ENCODE data around the gene VCL.

Gene VCL

GRCh38 chr10:74067373-74068352 lies 69.7 kb downstream of the VCL start:
- H3K4me3 ChIP-seq (ENCODE audit: low read depth, low read length) = no peak overlapping the region

GRCh38 chr10:74071157-74071556 lies 73.2 kb downstream of the VCL start:
- no peak overlapping the region for H3K4me3 ChIP-seq (ENCODE audit: low read depth, low read length)

- no peak overlapping the region for H3K4me3 ChIP-seq (ENCODE audit: low read depth, low read length)
These were observed 74.6 kb downstream of the VCL start for GRCh38 chr10:74072503-74072902.

- H3K4me3 ChIP-seq (ENCODE audit: low read depth, low read length) = no peak overlapping the region
These were observed 78.0 kb downstream of the VCL start for GRCh38 chr10:74075906-74076305.

- no peak overlapping the region for H3K4me3 ChIP-seq (ENCODE audit: low read depth, low read length)
These were observed 79.0 kb downstream of the VCL start for GRCh38 chr10:74076961-74077360.

GRCh38 chr10:74077416-74077815 lies 79.5 kb downstream of the VCL start:
- no peak overlapping the region for H3K4me3 ChIP-seq (ENCODE audit: low read depth, low read length)

GRCh38 chr10:74078037-74078436 lies 80.1 kb downstream of the VCL start:
- no peak overlapping the region for H3K4me3 ChIP-seq (ENCODE audit: low read depth, low read length)

- H3K4me3 ChIP-seq (ENCODE audit: low read depth, low read length) = no peak overlapping the region
These were observed 81.4 kb downstream of the VCL start for GRCh38 chr10:74079028-74079935.

GRCh38 chr10:74079936-74080590 lies 82.1 kb downstream of the VCL start:
- no peak overlapping the region for H3K4me3 ChIP-seq (ENCODE audit: low read depth, low read length)

GRCh38 chr10:74081192-74081803 lies 83.4 kb downstream of the VCL start:
- no peak overlapping the region for H3K4me3 ChIP-seq (ENCODE audit: low read depth, low read length)

GRCh38 chr10:74081941-74082718 lies 84.2 kb downstream of the VCL start:
- no peak overlapping the region for H3K4me3 ChIP-seq (ENCODE audit: low read depth, low read length)

- H3K4me3 ChIP-seq (ENCODE audit: low read depth, low read length) = no peak overlapping the region
These were observed 85.4 kb downstream of the VCL start for GRCh38 chr10:74083304-74083703.

- no peak overlapping the region for H3K4me3 ChIP-seq (ENCODE audit: low read depth, low read length)
These were observed 87.0 kb downstream of the VCL start for GRCh38 chr10:74084955-74085354.

GRCh38 chr10:74086317-74086716 lies 88.4 kb downstream of the VCL start:
- no peak overlapping the region for H3K4me3 ChIP-seq (ENCODE audit: low read depth, low read length)

GRCh38 chr10:74088722-74089121 lies 90.8 kb downstream of the VCL start:
- H3K4me3 ChIP-seq (ENCODE audit: low read depth, low read length) = no peak overlapping the region

- no peak overlapping the region for H3K4me3 ChIP-seq (ENCODE audit: low read depth, low read length)
These were observed 94.5 kb downstream of the VCL start for GRCh38 chr10:74092372-74092771.

GRCh38 chr10:74093530-74094164 lies 95.7 kb downstream of the VCL start:
- H3K4me3 ChIP-seq (ENCODE audit: low read depth, low read length) = no peak overlapping the region

GRCh38 chr10:74094231-74094630 lies 96.3 kb downstream of the VCL start:
- no peak overlapping the region for H3K4me3 ChIP-seq (ENCODE audit: low read depth, low read length)

- H3K4me3 ChIP-seq (ENCODE audit: low read depth, low read length) = no peak overlapping the region
These were observed 98.9 kb downstream of the VCL start for GRCh38 chr10:74096777-74097176.

All from iPS-11a (cell line).